AG09309 (cell line): ENCODE results near the gene ATG2A.

Source experiments
- DNase-seq: peaks from one replicate; pipeline ENCODE4 v3.0.0-alpha.2; 2010; ENCODE audit warnings: low read depth
- H3K4me3 ChIP-seq: 2 replicates; pipeline ENCODE4 v1.5.1; 2011; ENCODE audit warnings: mild to moderate bottlenecking, low read depth, low read length, moderate library complexity; ENCODE audit not compliant: control insufficient read depth
- TF ChIP-seq, protein P1 (sequence below): IDR thresholded peaks from 2 replicates; pipeline ENCODE4 v1.5.1; 2011; ENCODE audit warnings: mild to moderate bottlenecking, low read depth, low read length, inconsistent platforms; ENCODE audit not compliant: insufficient read depth, control insufficient read depth; ENCODE audit errors: missing control alignments

The ATG2A gene

DNA sequence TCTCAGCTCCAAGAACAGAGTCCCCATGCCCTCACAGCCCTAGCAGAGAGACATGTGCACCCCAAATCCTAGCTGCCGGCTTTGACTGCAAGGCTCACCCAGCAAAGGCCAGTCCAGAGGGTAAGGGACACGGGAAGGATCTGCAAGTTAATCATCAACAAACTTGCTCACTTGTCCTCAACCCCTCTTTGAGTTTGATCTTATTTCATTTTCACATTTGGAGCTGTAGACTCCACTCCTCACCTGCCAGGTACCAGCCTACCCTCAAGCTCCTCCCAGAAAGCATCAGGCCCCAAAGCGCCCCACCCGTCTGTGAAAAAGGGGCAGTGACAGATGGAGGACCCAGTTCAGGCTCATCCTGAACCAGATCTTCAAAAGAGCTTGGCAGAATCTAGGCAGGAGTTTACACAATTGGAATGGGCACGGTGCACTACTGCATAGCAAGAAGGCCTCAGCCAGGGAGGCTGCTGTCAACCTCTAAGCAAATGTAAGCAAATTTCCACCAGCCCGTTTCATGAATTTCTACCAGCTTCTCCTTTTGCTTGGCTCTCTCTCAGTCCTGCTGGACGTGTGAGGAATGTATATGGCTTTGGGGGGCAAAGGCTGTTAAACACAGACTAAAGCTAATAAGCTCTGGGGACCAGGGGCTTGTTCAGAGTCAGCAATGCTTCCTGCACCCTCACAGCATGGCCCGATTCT is 44.1 kb downstream of the ATG2A start:
- TF ChIP-seq, protein P1, sequence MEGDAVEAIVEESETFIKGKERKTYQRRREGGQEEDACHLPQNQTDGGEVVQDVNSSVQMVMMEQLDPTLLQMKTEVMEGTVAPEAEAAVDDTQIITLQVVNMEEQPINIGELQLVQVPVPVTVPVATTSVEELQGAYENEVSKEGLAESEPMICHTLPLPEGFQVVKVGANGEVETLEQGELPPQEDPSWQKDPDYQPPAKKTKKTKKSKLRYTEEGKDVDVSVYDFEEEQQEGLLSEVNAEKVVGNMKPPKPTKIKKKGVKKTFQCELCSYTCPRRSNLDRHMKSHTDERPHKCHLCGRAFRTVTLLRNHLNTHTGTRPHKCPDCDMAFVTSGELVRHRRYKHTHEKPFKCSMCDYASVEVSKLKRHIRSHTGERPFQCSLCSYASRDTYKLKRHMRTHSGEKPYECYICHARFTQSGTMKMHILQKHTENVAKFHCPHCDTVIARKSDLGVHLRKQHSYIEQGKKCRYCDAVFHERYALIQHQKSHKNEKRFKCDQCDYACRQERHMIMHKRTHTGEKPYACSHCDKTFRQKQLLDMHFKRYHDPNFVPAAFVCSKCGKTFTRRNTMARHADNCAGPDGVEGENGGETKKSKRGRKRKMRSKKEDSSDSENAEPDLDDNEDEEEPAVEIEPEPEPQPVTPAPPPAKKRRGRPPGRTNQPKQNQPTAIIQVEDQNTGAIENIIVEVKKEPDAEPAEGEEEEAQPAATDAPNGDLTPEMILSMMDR, result no peak
- no peak for DNase-seq
- H3K4me3 ChIP-seq, result no peak overlapping the region

DNA sequence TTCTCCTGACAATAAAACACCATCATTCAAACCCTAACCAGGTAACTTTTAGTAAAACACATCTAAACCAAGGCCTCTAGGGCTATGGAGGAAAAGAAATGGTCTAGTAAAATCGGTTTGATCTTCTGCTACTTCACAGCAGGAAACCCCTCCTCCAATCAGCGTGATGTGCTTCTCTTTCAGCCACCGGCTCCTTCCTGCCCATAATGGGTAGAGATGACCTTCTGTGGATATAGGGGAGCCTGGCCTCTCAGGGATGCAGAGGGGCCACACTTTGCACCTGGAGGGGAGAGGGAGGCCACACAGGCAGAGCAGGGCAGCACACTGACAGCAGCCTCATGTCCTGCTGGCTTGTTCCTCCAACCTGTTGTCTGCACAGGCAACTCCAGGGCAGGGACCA is 45.5 kb downstream of the ATG2A start:
- no peak overlapping the region for H3K4me3 ChIP-seq
- TF ChIP-seq, protein P1, result no peak
- DNase-seq, result no peak

DNA sequence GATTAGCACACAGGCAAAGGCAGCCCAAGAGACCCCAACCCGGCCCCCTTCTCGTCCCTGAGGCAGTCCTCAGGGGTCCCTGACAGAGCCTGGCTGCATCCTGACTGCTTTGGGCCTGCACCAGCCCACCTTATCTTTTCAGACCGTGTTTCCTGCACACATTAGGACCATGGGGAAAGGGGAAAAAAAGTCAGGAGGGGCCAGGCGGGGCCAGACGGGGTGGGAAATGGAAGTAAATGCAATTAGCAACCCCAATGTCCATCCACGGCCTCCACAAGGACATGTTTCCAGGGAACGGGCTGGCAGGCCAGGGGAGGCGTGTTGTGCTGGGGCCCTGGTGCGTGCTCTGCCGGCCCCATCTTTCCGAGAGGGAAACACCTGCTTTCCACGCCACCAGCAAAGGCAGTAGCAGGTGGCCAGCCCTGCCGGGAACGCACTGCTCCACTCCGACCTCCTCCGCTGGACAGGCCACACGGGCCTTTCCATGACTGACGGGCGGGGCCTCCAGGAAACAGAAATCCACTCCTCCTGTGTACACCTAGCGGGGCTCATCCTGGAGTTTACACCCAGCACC is 46.0 kb downstream of the ATG2A start:
- DNase-seq, result no peak
- TF ChIP-seq, protein P1, result no peak
- H3K4me3 ChIP-seq, result no peak overlapping the region

DNA sequence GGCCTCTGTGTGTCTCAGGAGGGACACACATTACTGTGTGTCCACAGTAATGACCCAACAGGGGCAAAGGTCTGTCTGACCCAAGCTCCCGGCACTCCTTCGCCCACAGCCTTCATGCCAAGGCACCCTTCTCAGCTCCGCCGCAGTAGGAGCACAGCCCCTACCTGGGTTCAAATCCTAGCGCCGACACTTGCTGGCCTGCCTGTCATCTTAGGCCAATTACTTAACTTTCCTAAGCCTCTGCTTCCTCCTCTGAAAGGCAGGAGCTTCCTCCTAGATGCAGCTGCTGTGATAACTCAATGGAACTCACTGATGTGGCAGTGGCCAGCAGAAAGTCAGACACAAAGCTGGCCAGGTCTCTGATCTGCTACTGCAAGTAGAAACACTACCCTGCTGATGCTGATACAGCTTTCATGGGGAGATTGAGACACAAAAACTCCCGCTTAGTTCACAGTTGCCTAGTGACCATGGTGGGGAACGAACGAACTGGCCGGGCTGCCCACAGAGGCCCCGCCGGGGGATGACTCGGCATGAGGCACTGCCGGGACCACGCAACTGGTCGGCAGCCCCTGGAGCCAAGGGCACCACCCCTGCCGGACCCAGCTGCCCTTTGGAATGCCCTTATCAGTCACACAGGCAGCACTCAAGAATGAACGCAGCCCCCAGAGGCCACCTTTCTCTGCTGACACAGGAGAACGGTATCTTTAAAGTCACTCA is 46.7 kb downstream of the ATG2A start:
- H3K4me3 ChIP-seq, result peak overlapping the region; percentile 1; the same call in 1 of the 2 replicates
- DNase-seq, result no peak

DNA sequence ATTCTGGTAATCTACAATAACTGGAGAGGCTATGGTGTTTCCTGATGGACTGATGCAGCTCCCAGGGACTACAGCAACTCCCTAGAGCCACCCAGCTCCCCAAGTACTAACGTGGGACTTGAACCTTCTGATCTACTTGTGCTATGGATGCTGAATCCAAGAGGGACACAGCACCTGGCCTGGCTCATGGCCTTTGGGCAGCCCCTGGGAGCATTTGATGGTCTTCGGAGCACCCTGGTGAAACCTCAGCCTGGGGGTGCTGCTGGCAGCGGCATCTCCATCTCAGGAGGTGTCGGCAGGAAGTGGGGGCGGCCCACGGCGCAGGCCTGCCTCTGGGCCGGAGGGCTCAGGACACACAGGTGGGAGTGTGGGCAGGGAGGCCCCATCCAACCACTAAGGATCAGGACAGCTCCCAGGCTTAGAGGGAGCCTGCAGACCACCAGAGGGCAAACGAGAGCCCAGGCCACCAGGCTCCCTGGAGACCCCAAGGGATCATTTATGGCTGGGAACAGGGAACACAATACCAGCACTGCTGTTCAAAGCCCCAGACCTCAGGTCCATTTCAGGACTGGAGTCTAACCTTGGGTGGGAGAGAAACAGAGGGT is 47.3 kb downstream of the ATG2A start:
- no peak overlapping the region for H3K4me3 ChIP-seq
- TF ChIP-seq, protein P1, result peak; percentile 41
- no peak for DNase-seq

More for the DNA sequence above, 46.7 kb downstream of the ATG2A start:
- TF ChIP-seq, protein P1, result no peak

DNA sequence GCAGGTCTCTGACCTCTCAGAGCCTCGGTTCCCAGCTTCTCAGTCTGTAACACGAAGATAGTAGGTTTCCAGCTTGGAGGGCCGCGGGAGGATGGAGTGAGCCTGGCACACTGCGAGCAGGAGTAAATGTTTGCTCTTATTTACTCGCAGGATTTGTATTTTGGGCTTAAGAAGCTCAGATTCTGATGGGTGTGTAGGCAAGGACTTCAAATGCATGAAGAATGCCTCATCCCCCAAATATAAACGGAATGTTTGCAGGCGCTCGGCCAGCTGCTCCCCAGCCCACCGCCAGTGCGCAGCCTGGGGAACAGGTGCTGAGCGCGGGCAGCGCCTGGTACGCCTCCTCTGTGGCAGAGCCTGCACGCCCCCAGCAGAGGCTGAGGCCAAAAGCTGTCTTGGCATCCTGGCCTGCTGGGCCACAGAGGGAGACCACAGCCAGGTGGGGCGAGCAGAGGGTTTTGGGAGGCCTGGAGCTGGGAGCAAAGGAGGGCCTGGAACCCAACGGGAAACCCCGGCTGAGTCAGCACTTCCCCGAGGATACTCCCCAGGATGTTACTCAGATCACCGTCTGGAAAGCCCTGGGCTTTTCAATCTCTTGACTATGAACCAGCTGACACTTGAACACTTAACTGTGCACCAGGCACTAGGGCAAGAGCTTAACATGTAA is 48.0 kb downstream of the ATG2A start:
- no peak overlapping the region for H3K4me3 ChIP-seq
- TF ChIP-seq, protein P1, result no peak
- no peak for DNase-seq
